Ishikawa (cell line): ENCODE measurements around the gene SHISAL1.

ENCODE experiments used
- CEBPB ChIP-seq: IDR thresholded peaks from 2 replicates; pipeline ENCODE4 v1.6.1; 2012
- CREB1 ChIP-seq: IDR thresholded peaks from 2 replicates; pipeline ENCODE4 v1.6.1; 2012; ENCODE audit warnings: low read depth
- EGR1 ChIP-seq: IDR thresholded peaks from 2 replicates; pipeline ENCODE4 v1.6.1; 2012
- EP300 ChIP-seq: IDR thresholded peaks from 2 replicates; pipeline ENCODE4 v1.6.1; 2012; ENCODE audit warnings: borderline replicate concordance
- FOXM1 ChIP-seq: IDR thresholded peaks from 2 replicates; pipeline ENCODE4 v1.6.1; 2012; ENCODE audit warnings: low read depth, borderline replicate concordance
- MAX ChIP-seq: IDR thresholded peaks from 2 replicates; pipeline ENCODE4 v1.6.1; 2012
- NFIC ChIP-seq: IDR thresholded peaks from 2 replicates; pipeline ENCODE4 v1.6.1; 2012
- RAD21 ChIP-seq: IDR thresholded peaks from 2 replicates; pipeline ENCODE4 v1.6.1; 2012; ENCODE audit warnings: low read depth
- REST ChIP-seq: IDR thresholded peaks from 2 replicates; pipeline ENCODE4 v1.6.1; 2012; ENCODE audit warnings: low read depth, mild to moderate bottlenecking
- TAF1 ChIP-seq: IDR thresholded peaks from 2 replicates; pipeline ENCODE4 v1.6.1; 2012; ENCODE audit warnings: low read depth, mild to moderate bottlenecking
- TCF12 ChIP-seq: IDR thresholded peaks from 2 replicates; pipeline ENCODE4 v1.6.1; 2012; ENCODE audit warnings: low read depth
- TEAD4 ChIP-seq: IDR thresholded peaks from 2 replicates; pipeline ENCODE4 v1.6.1; 2012
- USF1 ChIP-seq: IDR thresholded peaks from 2 replicates; pipeline ENCODE4 v1.6.1; 2012
- YY1 ChIP-seq: IDR thresholded peaks from 2 replicates; pipeline ENCODE4 v1.6.1; 2012; ENCODE audit warnings: low read depth
- ZBTB7A ChIP-seq: IDR thresholded peaks from 2 replicates; pipeline ENCODE4 v1.6.1; 2012; ENCODE audit warnings: low read depth

Gene SHISAL1

GRCh38 chr22:44212936-44213335 is 99.8 kb downstream of the SHISAL1 start:
- TF ChIP-seq EGR1 (no peak), ZBTB7A (no peak), YY1 (no peak), TCF12 (no peak), MAX (no peak), TAF1 (no peak), NFIC (no peak), CREB1 (no peak)

- TF ChIP-seq RAD21 (no peak), EGR1 (no peak), USF1 (no peak), YY1 (no peak), MAX (no peak), TAF1 (no peak), CREB1 (no peak), TEAD4 (no peak), EP300 (no peak)
Observed at GRCh38 chr22:44211946-44212930, 100.5 kb downstream of the SHISAL1 start.

- TF ChIP-seq CREB1 (no peak), EP300 (no peak), TAF1 (no peak), USF1 (no peak), EGR1 (no peak), TEAD4 (no peak), REST (no peak), MAX (no peak), ZBTB7A (no peak), TCF12 (no peak), FOXM1 (no peak), YY1 (no peak), RAD21 (no peak), CEBPB (no peak)
Observed at GRCh38 chr22:44211256-44211945, 101.3 kb downstream of the SHISAL1 start.

GRCh38 chr22:44210722-44211121 is 102.0 kb downstream of the SHISAL1 start:
- TF ChIP-seq CEBPB (no peak), EP300 (no peak), RAD21 (no peak), TEAD4 (no peak)

- no peak for TF ChIP-seq TAF1
- TF ChIP-seq YY1, result no peak
- TF ChIP-seq USF1, result no peak
- no peak for TF ChIP-seq REST
- no peak for TF ChIP-seq ZBTB7A
- no peak for TF ChIP-seq FOXM1
- no peak for TF ChIP-seq MAX
- no peak for TF ChIP-seq CEBPB
- no peak for TF ChIP-seq EP300
- no peak for TF ChIP-seq TCF12
- TF ChIP-seq EGR1, result no peak
- no peak for TF ChIP-seq CREB1
- TF ChIP-seq TEAD4, result no peak
- TF ChIP-seq NFIC, result no peak
Observed at GRCh38 chr22:44209343-44209742, 103.4 kb downstream of the SHISAL1 start.
